NT2/D1 (cell line): ENCODE data around the gene DENND6A.

Experiments
- YY1 ChIP-seq: IDR thresholded peaks from 2 replicates; pipeline ENCODE4 v1.6.1; 2011; ENCODE audit not compliant: insufficient read length, insufficient read depth
- ZNF274 ChIP-seq: IDR thresholded peaks from 2 replicates; pipeline ENCODE4 v1.6.1; 2011; ENCODE audit warnings: mild to moderate bottlenecking, low read depth, low read length

GRCh38 chr3:57733790-57734189, 40.9 kb upstream of the DENND6A start:
- TF ChIP-seq ZNF274, result no peak
- no peak for TF ChIP-seq YY1
